SK-N-SH treated with all-trans-retinoic acid at 6 μM for 48 hours (cell line): Measurements from ENCODE around the gene HOOK2.

Experiments used
- ATAC-seq: fragments of 200-7000 bp; cut with Tn5 transposase; 3 replicates; pipeline ENCODE4 v1.9.1; 2020; ENCODE audit warnings: mild to moderate bottlenecking, moderate library complexity
- ARNTL ChIP-seq: fragments of 450-650 bp; formaldehyde crosslinking; IDR thresholded peaks from 2 replicates; pipeline ENCODE4 v1.5.0; 2020; ENCODE audit warnings: low read depth, mild to moderate bottlenecking, moderate library complexity, borderline replicate concordance
- BACH2 ChIP-seq: fragments of 250-450 bp; sonication (Bioruptor Pico); IDR thresholded peaks from 2 replicates; pipeline ENCODE4 v1.9.0; 2021; ENCODE audit warnings: mild to moderate bottlenecking, borderline replicate concordance
- ESRRG ChIP-seq: fragments of 250-450 bp; sonication (Bioruptor Pico); IDR thresholded peaks from 2 replicates; pipeline ENCODE4 v1.6.1; 2021; ENCODE audit warnings: mild to moderate bottlenecking
- ISL1 ChIP-seq: fragments of 250-450 bp; sonication (Bioruptor Pico); IDR thresholded peaks from 2 replicates; pipeline ENCODE4 v2.1.2; 2022; ENCODE audit warnings: mild to moderate bottlenecking, moderate library complexity
- OSR1 ChIP-seq: fragments of 250-450 bp; sonication (Bioruptor Pico); IDR thresholded peaks from 2 replicates; pipeline ENCODE4 v1.8.0; 2022; ENCODE audit warnings: moderate library complexity, mild to moderate bottlenecking, inconsistent platforms
- PATZ1 ChIP-seq: fragments of 250-450 bp; sonication (Bioruptor Pico); IDR thresholded peaks from 2 replicates; pipeline ENCODE4 v1.8.0; 2020; ENCODE audit warnings: mild to moderate bottlenecking, moderate library complexity, borderline replicate concordance
- POU6F1 ChIP-seq: fragments of 250-450 bp; sonication (Bioruptor Pico); IDR thresholded peaks from 2 replicates; pipeline ENCODE4 v1.8.0; 2021; ENCODE audit warnings: low read depth, mild to moderate bottlenecking, moderate library complexity, borderline replicate concordance
- PPARA ChIP-seq: fragments of 250-450 bp; sonication (Bioruptor Pico); IDR thresholded peaks from 2 replicates; pipeline ENCODE4 v1.5.0; 2020; ENCODE audit warnings: mild to moderate bottlenecking, borderline replicate concordance
- RARB ChIP-seq: fragments of 250-450 bp; sonication (Bioruptor Pico); IDR thresholded peaks from 2 replicates; pipeline ENCODE4 v1.8.0; 2021; ENCODE audit warnings: mild to moderate bottlenecking, moderate library complexity
- SNAI2 ChIP-seq: fragments of 250-450 bp; sonication (Bioruptor Pico); IDR thresholded peaks from 2 replicates; pipeline ENCODE4 v1.5.0; 2020; ENCODE audit warnings: mild to moderate bottlenecking, moderate library complexity
- TCF4 ChIP-seq: fragments of 250-450 bp; sonication (Bioruptor Pico); IDR thresholded peaks from 2 replicates; pipeline ENCODE4 v1.8.0; 2021; ENCODE audit warnings: mild to moderate bottlenecking, moderate library complexity, borderline replicate concordance
- TOX ChIP-seq: fragments of 250-450 bp; sonication (Bioruptor Pico); IDR thresholded peaks from 2 replicates; pipeline ENCODE4 v1.8.0; 2021; ENCODE audit warnings: mild to moderate bottlenecking, moderate library complexity, borderline replicate concordance
- ZC3H10 ChIP-seq: fragments of 250-450 bp; sonication (Bioruptor Pico); IDR thresholded peaks from 2 replicates; pipeline ENCODE4 v1.5.1; 2021; ENCODE audit warnings: mild to moderate bottlenecking, moderate library complexity
- ZFP3 ChIP-seq: fragments of 250-450 bp; sonication (Bioruptor Pico); IDR thresholded peaks from 2 replicates; pipeline ENCODE4 v1.5.0; 2020; ENCODE audit warnings: mild to moderate bottlenecking, moderate library complexity
- ZFP30 ChIP-seq: fragments of 450-650 bp; formaldehyde crosslinking; IDR thresholded peaks from 2 replicates; pipeline ENCODE4 v1.5.0; 2022; ENCODE audit warnings: mild to moderate bottlenecking, moderate library complexity
- ZNF565 ChIP-seq: fragments of 450-650 bp; formaldehyde crosslinking; conservative IDR thresholded peaks from 2 replicates; pipeline ENCODE4 v1.5.0; 2020; ENCODE audit warnings: low read depth, mild to moderate bottlenecking, moderate library complexity
- ZNF70 ChIP-seq: fragments of 450-650 bp; formaldehyde crosslinking; IDR thresholded peaks from 2 replicates; pipeline ENCODE4 v1.5.0; 2020; ENCODE audit warnings: mild to moderate bottlenecking, moderate library complexity
- ZNF8 ChIP-seq: fragments of 450-650 bp; formaldehyde crosslinking; IDR thresholded peaks from 2 replicates; pipeline ENCODE4 v1.5.0; 2020; ENCODE audit warnings: mild to moderate bottlenecking, moderate library complexity
- TF ChIP-seq, protein P1 (sequence below): fragments of 250-450 bp; sonication (Bioruptor Pico); IDR thresholded peaks from 2 replicates; pipeline ENCODE4 v1.5.1; 2021; ENCODE audit warnings: mild to moderate bottlenecking, moderate library complexity
- TF ChIP-seq, protein P2 (sequence below): fragments of 250-450 bp; sonication (Bioruptor Pico); IDR thresholded peaks from 2 replicates; pipeline ENCODE4 v1.5.0; 2020; ENCODE audit warnings: mild to moderate bottlenecking, moderate library complexity

HOOK2 gene

DNA sequence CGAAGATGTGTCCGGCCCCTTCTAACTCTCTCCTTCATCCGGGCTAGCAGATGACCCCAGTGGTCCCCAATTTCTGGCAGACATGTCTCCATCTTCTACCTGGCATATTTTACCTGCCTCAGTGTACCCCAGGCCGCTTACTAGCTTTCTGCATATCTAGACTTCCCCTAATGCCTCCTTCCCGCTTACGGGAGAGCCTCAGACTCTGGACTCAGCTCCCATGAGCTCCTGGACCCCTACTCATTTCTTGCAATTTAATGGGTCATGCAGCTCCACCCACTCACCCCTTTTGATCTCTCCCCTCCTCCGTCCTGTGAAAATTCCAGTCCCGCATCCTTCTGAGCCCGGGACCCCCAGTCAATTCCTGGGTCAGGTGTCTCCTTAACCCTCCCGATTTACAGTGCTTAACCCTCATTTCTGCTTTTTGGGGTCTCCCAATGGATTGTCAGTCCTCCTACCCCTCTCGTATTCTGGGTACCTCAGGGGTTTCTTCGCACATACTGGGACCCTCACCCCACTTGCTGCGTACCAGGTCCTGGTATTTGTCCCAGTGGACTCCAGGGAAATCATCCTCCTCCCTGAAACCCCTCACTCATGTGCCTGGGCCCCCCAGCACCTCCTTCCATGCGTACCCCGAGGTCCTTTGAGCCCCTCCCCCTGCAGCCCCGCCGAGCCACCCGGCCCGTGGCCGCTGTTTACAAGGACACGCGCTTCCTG lies 15.4 kb upstream of the HOOK2 start:
- ATAC-seq = no peak
- no peak for TF ChIP-seq ARNTL (CRISPR knock-in tag)

GRCh38 chr19:12789904-12790619 lies 14.7 kb upstream of the HOOK2 start:
- ATAC-seq = peak; percentile 47
- TF ChIP-seq BACH2 (no peak), OSR1 (CRISPR knock-in tag) (no peak), PPARA (CRISPR knock-in tag) (no peak), PATZ1 (CRISPR knock-in tag) (peak; percentile 77; the same call in 1 of the 2 replicates), TCF4 (CRISPR knock-in tag) (no peak), ZNF565 (CRISPR knock-in tag) (no peak), ZC3H10 (no peak), ZFP3 (peak; percentile 71; the same call in 1 of the 2 replicates), ZNF70 (CRISPR knock-in tag) (no peak)
- TF ChIP-seq, protein P1, sequence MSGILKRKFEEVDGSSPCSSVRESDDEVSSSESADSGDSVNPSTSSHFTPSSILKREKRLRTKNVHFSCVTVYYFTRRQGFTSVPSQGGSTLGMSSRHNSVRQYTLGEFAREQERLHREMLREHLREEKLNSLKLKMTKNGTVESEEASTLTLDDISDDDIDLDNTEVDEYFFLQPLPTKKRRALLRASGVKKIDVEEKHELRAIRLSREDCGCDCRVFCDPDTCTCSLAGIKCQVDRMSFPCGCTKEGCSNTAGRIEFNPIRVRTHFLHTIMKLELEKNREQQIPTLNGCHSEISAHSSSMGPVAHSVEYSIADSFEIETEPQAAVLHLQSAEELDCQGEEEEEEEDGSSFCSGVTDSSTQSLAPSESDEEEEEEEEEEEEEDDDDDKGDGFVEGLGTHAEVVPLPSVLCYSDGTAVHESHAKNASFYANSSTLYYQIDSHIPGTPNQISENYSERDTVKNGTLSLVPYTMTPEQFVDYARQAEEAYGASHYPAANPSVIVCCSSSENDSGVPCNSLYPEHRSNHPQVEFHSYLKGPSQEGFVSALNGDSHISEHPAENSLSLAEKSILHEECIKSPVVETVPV = no peak

- TF ChIP-seq ZFP3 (no peak), RARB (CRISPR knock-in tag) (no peak), ZNF565 (CRISPR knock-in tag) (no peak), TOX (CRISPR knock-in tag) (no peak), PPARA (CRISPR knock-in tag) (no peak), SNAI2 (CRISPR knock-in tag) (no peak), TCF4 (CRISPR knock-in tag) (no peak), ZFP30 (CRISPR knock-in tag) (no peak), POU6F1 (CRISPR knock-in tag) (no peak), ESRRG (CRISPR knock-in tag) (no peak), ISL1 (CRISPR knock-in tag) (no peak), PATZ1 (CRISPR knock-in tag) (no peak)
- no peak for ATAC-seq
These were observed 13.9 kb upstream of the HOOK2 start for GRCh38 chr19:12789098-12789903.

DNA sequence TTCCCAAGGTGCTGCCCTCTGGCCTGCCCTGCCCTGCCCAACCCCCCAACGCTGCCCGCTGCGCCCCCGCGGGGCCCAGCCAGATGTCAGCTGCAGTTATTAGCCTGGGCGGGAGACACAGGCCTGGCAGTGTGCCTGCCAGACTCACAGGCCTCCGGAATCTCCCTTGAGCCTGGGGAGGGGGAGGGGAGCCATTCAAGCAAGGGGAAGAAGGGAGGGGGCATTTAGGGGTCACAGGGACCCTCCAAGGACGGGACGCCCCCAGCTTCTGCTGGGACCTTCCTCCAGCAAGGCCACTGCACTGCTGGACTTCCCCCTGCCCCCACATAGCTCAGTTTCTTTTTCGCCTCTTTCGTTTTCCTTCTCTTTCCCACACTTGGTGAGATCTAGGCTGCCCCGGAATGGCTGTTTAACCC lies 13.3 kb upstream of the HOOK2 start:
- ATAC-seq = no peak
- TF ChIP-seq ZFP3 (0 out of 2 replicates have a peak, but pooled peaks have one; percentile 8), TCF4 (CRISPR knock-in tag) (peak; percentile 78), ARNTL (CRISPR knock-in tag) (no peak), ZNF70 (CRISPR knock-in tag) (no peak; the same call in 1 of the 2 replicates), PATZ1 (CRISPR knock-in tag) (peak; percentile 85), ZNF8 (CRISPR knock-in tag) (0 out of 2 replicates have a peak, but pooled peaks have one; percentile 34)
- TF ChIP-seq, protein P2, sequence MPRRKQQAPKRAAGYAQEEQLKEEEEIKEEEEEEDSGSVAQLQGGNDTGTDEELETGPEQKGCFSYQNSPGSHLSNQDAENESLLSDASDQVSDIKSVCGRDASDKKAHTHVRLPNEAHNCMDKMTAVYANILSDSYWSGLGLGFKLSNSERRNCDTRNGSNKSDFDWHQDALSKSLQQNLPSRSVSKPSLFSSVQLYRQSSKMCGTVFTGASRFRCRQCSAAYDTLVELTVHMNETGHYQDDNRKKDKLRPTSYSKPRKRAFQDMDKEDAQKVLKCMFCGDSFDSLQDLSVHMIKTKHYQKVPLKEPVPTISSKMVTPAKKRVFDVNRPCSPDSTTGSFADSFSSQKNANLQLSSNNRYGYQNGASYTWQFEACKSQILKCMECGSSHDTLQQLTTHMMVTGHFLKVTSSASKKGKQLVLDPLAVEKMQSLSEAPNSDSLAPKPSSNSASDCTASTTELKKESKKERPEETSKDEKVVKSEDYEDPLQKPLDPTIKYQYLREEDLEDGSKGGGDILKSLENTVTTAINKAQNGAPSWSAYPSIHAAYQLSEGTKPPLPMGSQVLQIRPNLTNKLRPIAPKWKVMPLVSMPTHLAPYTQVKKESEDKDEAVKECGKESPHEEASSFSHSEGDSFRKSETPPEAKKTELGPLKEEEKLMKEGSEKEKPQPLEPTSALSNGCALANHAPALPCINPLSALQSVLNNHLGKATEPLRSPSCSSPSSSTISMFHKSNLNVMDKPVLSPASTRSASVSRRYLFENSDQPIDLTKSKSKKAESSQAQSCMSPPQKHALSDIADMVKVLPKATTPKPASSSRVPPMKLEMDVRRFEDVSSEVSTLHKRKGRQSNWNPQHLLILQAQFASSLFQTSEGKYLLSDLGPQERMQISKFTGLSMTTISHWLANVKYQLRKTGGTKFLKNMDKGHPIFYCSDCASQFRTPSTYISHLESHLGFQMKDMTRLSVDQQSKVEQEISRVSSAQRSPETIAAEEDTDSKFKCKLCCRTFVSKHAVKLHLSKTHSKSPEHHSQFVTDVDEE (CRISPR knock-in tag) = peak; percentile 72; the same call in 1 of the 2 replicates
